GM21423 (cell line): ENCODE measurements around the gene IRGQ.
"Not testable (repeated sequence)": the region's sequence is repeated elsewhere in the genome, so short reads cannot be mapped to it uniquely, and the experiment has no call there.

Experiments
- ATAC-seq: cut with Tn5 transposase; IDR thresholded peaks from one replicate; pipeline ENCODE4 v1.9.1; 2021; ENCODE audit warnings: mild to moderate bottlenecking, moderate library complexity; ENCODE audit not compliant: unreplicated experiment

IRGQ gene

GRCh38 chr19:43574424-43575155 lies 21.3 kb downstream of the IRGQ start:
- ATAC-seq = no peak

- no peak for ATAC-seq
These were observed 23.8 kb downstream of the IRGQ start for GRCh38 chr19:43572171-43572588.

GRCh38 chr19:43570174-43570791 lies 25.7 kb downstream of the IRGQ start:
- no peak for ATAC-seq

- no peak for ATAC-seq
These were observed 26.3 kb downstream of the IRGQ start for GRCh38 chr19:43569657-43570056.

GRCh38 chr19:43564800-43565199 lies 31.1 kb downstream of the IRGQ start:
- ATAC-seq = no peak

- no peak for ATAC-seq
These were observed 32.0 kb downstream of the IRGQ start for GRCh38 chr19:43563816-43564457.

GRCh38 chr19:43562698-43563241 lies 33.2 kb downstream of the IRGQ start:
- peak; percentile 71 for ATAC-seq

- ATAC-seq = no peak
These were observed 33.7 kb downstream of the IRGQ start for GRCh38 chr19:43562226-43562697.

GRCh38 chr19:43561139-43561970 lies 34.6 kb downstream of the IRGQ start:
- no peak for ATAC-seq

- ATAC-seq = no peak
These were observed 35.2 kb downstream of the IRGQ start for GRCh38 chr19:43560687-43561086.

GRCh38 chr19:43555185-43555770 lies 40.7 kb downstream of the IRGQ start:
- ATAC-seq = no peak

GRCh38 chr19:43554317-43554895 lies 41.5 kb downstream of the IRGQ start:
- ATAC-seq = no peak

- no peak for ATAC-seq
These were observed 42.3 kb downstream of the IRGQ start for GRCh38 chr19:43553656-43554055.

- ATAC-seq = no peak
These were observed 43.3 kb downstream of the IRGQ start for GRCh38 chr19:43552616-43553015.

- no peak for ATAC-seq
These were observed 43.8 kb downstream of the IRGQ start for GRCh38 chr19:43552198-43552450.

- no peak for ATAC-seq
These were observed 44.3 kb downstream of the IRGQ start for GRCh38 chr19:43551399-43552197.

GRCh38 chr19:43548706-43549105 lies 47.2 kb downstream of the IRGQ start:
- no peak for ATAC-seq

- not testable (repeated sequence) for ATAC-seq
These were observed 48.0 kb downstream of the IRGQ start for GRCh38 chr19:43547926-43548325.

- no peak for ATAC-seq
These were observed 49.4 kb downstream of the IRGQ start for GRCh38 chr19:43546581-43546980.

- no peak for ATAC-seq
These were observed 50.0 kb downstream of the IRGQ start for GRCh38 chr19:43545981-43546380.
